Ovary (tissue), 9 donors: ENCODE measurements around the gene SUDS3. TPM values are rescaled to one million over a fixed set of nuclear protein-coding genes. Genes with fewer than 3 reads are reported as not detected.

Experiments used
- DNase-seq, 5 donors: peaks; one replicate each; pipeline ENCODE4 v3.0.0-alpha.2; 2019 to 2020
- H3K27ac ChIP-seq, 2 donors: fragments of 200-600 bp; one replicate each; pipeline versions ENCODE4 v1.5.1 to v1.8.0; 2019 to 2022
- H3K27me3 ChIP-seq: fragments of 200-600 bp; one replicate; pipeline ENCODE4 v1.8.0; 2022
- H3K36me3 ChIP-seq: fragments of 200-600 bp; sonication (generic); one replicate; pipeline ENCODE4 v1.5.1; 2019
- H3K4me1 ChIP-seq: one replicate; pipeline ENCODE4 v1.8.1; 2013; ENCODE audit warnings: mild to moderate bottlenecking, moderate library complexity; ENCODE audit not compliant: insufficient read depth
- H3K4me3 ChIP-seq: fragments of 200-600 bp; sonication (generic); one replicate; pipeline ENCODE4 v1.5.1; 2017
- H3K9me3 ChIP-seq, 2 donors: fragments of 200-600 bp in 1 of 2; sonication (generic) in 1 of 2; one replicate each; pipeline versions ENCODE4 v1.5.1 to v1.8.1; 2013 to 2019; ENCODE audit warnings: mild to moderate bottlenecking in 1 of 2, moderate library complexity in 1 of 2
- CTCF ChIP-seq, 3 donors: fragments of 450-650 bp in 2 of 3; fragments of 200-600 bp in 1 of 3; IDR thresholded peaks; one replicate each; pipeline versions ENCODE4 v1.5.1 to v1.8.0; 2016 to 2022; ENCODE audit warnings: antibody characterized with exemption in 3 of 3, mild to moderate bottlenecking in 1 of 3
- EP300 ChIP-seq: sonication (generic); formaldehyde crosslinking; IDR thresholded peaks from one replicate; pipeline ENCODE4 v1.6.1; 2017; ENCODE audit warnings: antibody characterized with exemption
- POLR2A ChIP-seq: fragments of 450-650 bp; IDR thresholded peaks from one replicate; pipeline ENCODE4 v1.6.1; 2017; ENCODE audit warnings: antibody characterized with exemption, mild to moderate bottlenecking, moderate library complexity
- WGBS, 3 donors: extraction: QIAGEN DNeasy Blood & Tissue Kit in 1 of 3; methylation state at CpG; one replicate each; pipeline versions ENCODE4 v1.1.5 to v1.1.7; 2013 to 2017; 5-methylcytosine and 5-hydroxymethylcytosine counted together
- intact Hi-C, 4 donors: fragments of 100-400 bp; cut with DNase I; formaldehyde crosslinking; loops; one replicate each; pipeline versions ENCODE4 v1.11.0 to v1.15.1; 2022 to 2023
- polyA plus RNA-seq, 2 donors: library from polyadenylated mRNA; stranded (reverse); fragments of 200-250 nt in 1 of 2; fragments of 350-450 nt in 1 of 2; fragmentation: Illumina TruSeq in 1 of 2; extraction: RNeasy Lipid Tissue Mini Kit (QIAGEN cat#74804) in 1 of 2; gene quantifications; one replicate each; pipeline ENCODE4 v1.2.3, GENCODE V29; 2013 to 2014
- total RNA-seq, 7 donors: library from RNA; depleted of rRNA in 2 of 7; stranded (reverse); fragments of >200 nt in 2 of 7; fragmentation: NEBNext Ultra II Directional in 3 of 7; extraction: Animal tissue kit (Norgen Biotek cat#: 25700) in 3 of 7; gene quantifications; one replicate each; pipeline versions ENCODE4 v1.1.0 to v1.2.4, GENCODE V29; 2016 to 2023
- donor health status: DM: no; HTN: no; CAD: no; lungs with moderate emphysema.
- donor health status: DM: no; HTN: no; CAD: no.
- donor health status: Bipolar disorder and iron deficiency.
- donor health status: DM: yes; HTN: yes; CAD: no.
- donor health status: DM: no; HTN: no; CAD: no.
- donor health status: DM: yes; HTN: yes; CAD: no.

Gene SUDS3
- total and polyA plus RNA-seq, 9 donors = 14.5 to 34.9 (median 27.7) TPM

GRCh38 chr12:118345355-118345754 is 31.0 kb upstream of the SUDS3 start:
- intact Hi-C loops = no loop called here
- Histone ChIP-seq H3K9me3 (no peaks in the 10 kb centered on the region), H3K4me1 (no peaks in the 10 kb centered on the region), H3K27me3 (no peaks in the 10 kb centered on the region), H3K4me3 (no peak overlapping the region), H3K36me3 (no peaks in the 10 kb centered on the region), H3K27ac (no peak overlapping the region)
- TF ChIP-seq CTCF (IDR thresholded peaks at IDR 0.05) (no peak), EP300 (no peak)
- DNase-seq = no peak
- 50 to 68% (median 56%) methylated on average over 1 of the region's 1 CpG for WGBS, 3 donors

GRCh38 chr12:118346895-118347294 is 29.5 kb upstream of the SUDS3 start:
- no peak for TF ChIP-seq EP300
- no peak for TF ChIP-seq POLR2A
- TF ChIP-seq CTCF (IDR thresholded peaks at IDR 0.05) = no peak
- H3K9me3 ChIP-seq = no peaks in the 10 kb centered on the region
- no peaks in the 10 kb centered on the region for H3K27me3 ChIP-seq
- intact Hi-C loops = no loop called here
- H3K4me3 ChIP-seq = no peak overlapping the region
- 91 to 94% (median 94%) methylated on average over 7 of the region's 7 CpGs for WGBS, 3 donors
- H3K36me3 ChIP-seq = no peaks in the 10 kb centered on the region
- no peak overlapping the region for H3K27ac ChIP-seq
- no peaks in the 10 kb centered on the region for H3K4me1 ChIP-seq
- DNase-seq = no peak

- TF ChIP-seq EP300 (no peak), CTCF (IDR thresholded peaks at IDR 0.05) (no peak), POLR2A (no peak)
- WGBS, 3 donors = 93 to 99% (median 93%) methylated on average over 2 of the region's 2 CpGs
- Histone ChIP-seq H3K27ac (no peak overlapping the region), H3K4me3 (no peak overlapping the region), H3K4me1 (no peaks in the 10 kb centered on the region), H3K36me3 (no peaks in the 10 kb centered on the region), H3K27me3 (no peaks in the 10 kb centered on the region), H3K9me3 (no peaks in the 10 kb centered on the region)
- intact Hi-C loops = no loop called here
- DNase-seq = no peak
Observed at GRCh38 chr12:118347916-118348315, 28.4 kb upstream of the SUDS3 start.

- no peak for DNase-seq
- TF ChIP-seq CTCF (IDR thresholded peaks at IDR 0.05) = no peak
- no peak for TF ChIP-seq POLR2A
- no peak for TF ChIP-seq EP300
- H3K27ac ChIP-seq = no peak overlapping the region
- no peaks in the 10 kb centered on the region for H3K9me3 ChIP-seq
- H3K36me3 ChIP-seq = no peaks in the 10 kb centered on the region
- intact Hi-C loops = no loop called here
- no peaks in the 10 kb centered on the region for H3K4me1 ChIP-seq
- H3K4me3 ChIP-seq = no peak overlapping the region
- WGBS, 3 donors = 89 to 95% (median 92%) methylated on average over 6 of the region's 6 CpGs
- H3K27me3 ChIP-seq = no peaks in the 10 kb centered on the region
Observed at GRCh38 chr12:118350908-118351559, 25.3 kb upstream of the SUDS3 start.
